ENCODE data around the gene ESRRB.

Gene ESRRB

DNA sequence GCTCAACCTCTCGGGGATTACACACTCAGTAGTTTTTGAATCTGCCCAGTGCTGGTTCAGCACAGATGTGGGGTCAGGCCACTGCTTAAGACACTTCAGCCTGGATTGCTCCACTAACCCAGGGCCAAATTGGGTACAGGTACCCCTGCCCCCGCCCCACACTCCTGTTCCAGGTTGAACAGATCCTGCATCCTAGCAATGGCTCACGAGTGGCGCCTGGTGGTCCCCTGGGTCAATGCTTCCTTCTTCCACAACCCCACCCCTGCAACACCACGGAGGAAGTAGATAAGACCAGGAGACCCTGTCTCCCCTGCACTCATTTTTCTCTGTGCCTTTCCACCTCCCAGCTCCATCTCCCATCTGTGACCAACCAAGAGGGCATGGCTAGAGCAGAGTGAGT, 108.4 kb downstream of the ESRRB start:
- Histone ChIP-seq H4K91ac (ENCODE audit: low read depth, low read length, poor library complexity) (no peak overlapping the region), H2BK5ac (ENCODE audit: low read length) (no peak overlapping the region), H4K8ac (ENCODE audit: low read depth, low read length) (no peak overlapping the region), H3K9me3 (replicated peaks in 1 of 2; ENCODE audit: control insufficient read depth in 2 of 2, insufficient read depth in 1 of 2, low read depth in 1 of 2, low read length in 2 of 2) (peaks cover 0 to 1% of the 10 kb centered on the region in 2 donors), H3K27me3 (ENCODE audit: control insufficient read depth in 3 of 3, insufficient read depth in 3 of 3, low read depth in 1 of 3, low read length in 3 of 3) (no peaks in the 10 kb centered on the region), H2AFZ (ENCODE audit: low read length) (no peak overlapping the region), H3K4me1 (ENCODE audit: control insufficient read depth in 2 of 2, insufficient read depth in 1 of 2, low read depth in 1 of 2, low read length in 2 of 2) (peaks cover 0 to 16% of the 10 kb centered on the region in 2 donors), H3K27ac (replicated peaks; ENCODE audit: low read length) (no peak overlapping the region), H3K23ac (ENCODE audit: low read depth, low read length, poor library complexity) (no peak overlapping the region), H3K79me1 (ENCODE audit: low read depth, low read length) (no peaks in the 10 kb centered on the region), H2BK120ac (ENCODE audit: low read depth, low read length) (peak overlapping the region; percentile 14), H3K4ac (ENCODE audit: low read length) (no peak overlapping the region), H3K9ac (ENCODE audit: low read depth, low read length, poor library complexity) (no peak overlapping the region), H3K14ac (ENCODE audit: low read length) (no peak overlapping the region), H3K18ac (ENCODE audit: low read length) (peak overlapping the region; percentile 79), H2BK12ac (ENCODE audit: low read length) (no peak overlapping the region), H3K4me2 (ENCODE audit: insufficient read depth, low read length, poor library complexity, severe bottlenecking) (no peak overlapping the region), H3K4me3 (ENCODE audit: low read length in 2 of 2) (no peak overlapping the region), H2AK5ac (ENCODE audit: low read depth, low read length) (no peak overlapping the region), H2BK15ac (ENCODE audit: low read length) (peak overlapping the region; percentile 71), H3K36me3 (replicated peaks in 1 of 2; ENCODE audit: control insufficient read depth in 2 of 2, insufficient read depth in 2 of 2, low read length in 2 of 2) (no peaks in the 10 kb centered on the region)
- DNase-seq (ENCODE audit: low spot score): no peak
- no CpG with 5 or more reads among the region's 5 CpGs for WGBS, 2 donors (ENCODE audit: extremely low coverage in 2 of 2, insufficient read length in 2 of 2, insufficient replicate concordance in 1 of 2)

GRCh38 chr14:76486251-76486743, 110.4 kb downstream of the ESRRB start:
- Histone ChIP-seq H2BK5ac (ENCODE audit: low read length) (no peak overlapping the region), H3K36me3 (replicated peaks in 1 of 2; ENCODE audit: control insufficient read depth in 2 of 2, insufficient read depth in 2 of 2, low read length in 2 of 2) (no peaks in the 10 kb centered on the region), H3K4me3 (ENCODE audit: low read length in 2 of 2) (no peak overlapping the region), H2BK12ac (ENCODE audit: low read length) (no peak overlapping the region), H3K27me3 (ENCODE audit: control insufficient read depth in 3 of 3, insufficient read depth in 3 of 3, low read depth in 1 of 3, low read length in 3 of 3) (no peaks in the 10 kb centered on the region), H2AK5ac (ENCODE audit: low read depth, low read length) (no peak overlapping the region), H3K23ac (ENCODE audit: low read depth, low read length, poor library complexity) (no peak overlapping the region), H3K4ac (ENCODE audit: low read length) (no peak overlapping the region), H4K91ac (ENCODE audit: low read depth, low read length, poor library complexity) (no peak overlapping the region), H2AFZ (ENCODE audit: low read length) (no peak overlapping the region), H3K18ac (ENCODE audit: low read length) (no peak overlapping the region), H3K27ac (replicated peaks; ENCODE audit: low read length) (no peak overlapping the region), H3K4me2 (ENCODE audit: insufficient read depth, low read length, poor library complexity, severe bottlenecking) (no peak overlapping the region), H2BK15ac (ENCODE audit: low read length) (no peak overlapping the region), H4K8ac (ENCODE audit: low read depth, low read length) (no peak overlapping the region), H2BK120ac (ENCODE audit: low read depth, low read length) (no peak overlapping the region), H3K9ac (ENCODE audit: low read depth, low read length, poor library complexity) (no peak overlapping the region), H3K14ac (ENCODE audit: low read length) (no peak overlapping the region), H3K79me1 (ENCODE audit: low read depth, low read length) (no peaks in the 10 kb centered on the region), H3K4me1 (ENCODE audit: control insufficient read depth in 2 of 2, insufficient read depth in 1 of 2, low read depth in 1 of 2, low read length in 2 of 2) (peaks cover 0 to 17% of the 10 kb centered on the region in 2 donors), H3K9me3 (replicated peaks in 1 of 2; ENCODE audit: control insufficient read depth in 2 of 2, insufficient read depth in 1 of 2, low read depth in 1 of 2, low read length in 2 of 2) (peaks cover 0 to 1% of the 10 kb centered on the region in 2 donors)
- no CpG with 5 or more reads among the region's 7 CpGs for WGBS, 2 donors (ENCODE audit: extremely low coverage in 2 of 2, insufficient read length in 2 of 2, insufficient replicate concordance in 1 of 2)
- DNase-seq (ENCODE audit: low spot score): no peak

DNA sequence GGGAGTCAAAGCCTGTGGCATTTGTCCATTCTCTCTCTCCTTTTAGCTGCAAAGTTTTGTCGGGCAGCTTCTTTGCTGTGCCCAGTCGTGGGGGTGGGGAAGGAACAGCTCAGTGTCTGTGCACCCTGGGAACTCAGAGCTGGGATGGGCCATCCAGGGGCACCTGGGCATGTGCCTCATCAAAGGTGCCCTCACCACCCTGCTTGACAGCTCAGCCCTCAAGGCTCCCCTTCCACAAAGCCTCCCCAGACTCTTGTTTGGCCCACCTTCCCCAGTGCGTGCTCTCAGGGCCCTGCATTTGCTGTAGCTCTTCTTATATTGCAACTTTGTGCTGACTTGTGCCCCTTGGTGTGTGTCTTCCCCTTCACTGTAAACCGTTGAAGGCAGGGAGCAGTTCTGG, 112.6 kb downstream of the ESRRB start:
- H3K9me3 ChIP-seq (replicated peaks in 1 of 2; ENCODE audit: control insufficient read depth in 2 of 2, insufficient read depth in 1 of 2, low read depth in 1 of 2, low read length in 2 of 2): no peaks in the 10 kb centered on the region
- no peak overlapping the region for H3K27ac ChIP-seq (replicated peaks; ENCODE audit: low read length)
- H3K4me3 ChIP-seq (ENCODE audit: low read length in 2 of 2): no peak overlapping the region
- peak overlapping the region; percentile 68 for H2AK5ac ChIP-seq (ENCODE audit: low read depth, low read length)
- no peaks in the 10 kb centered on the region for H3K79me1 ChIP-seq (ENCODE audit: low read depth, low read length)
- H3K4ac ChIP-seq (ENCODE audit: low read length): no peak overlapping the region
- H2BK15ac ChIP-seq (ENCODE audit: low read length): peak overlapping the region; percentile 68
- H3K14ac ChIP-seq (ENCODE audit: low read length): peak overlapping the region; percentile 50
- H2BK5ac ChIP-seq (ENCODE audit: low read length): no peak overlapping the region
- H2AFZ ChIP-seq (ENCODE audit: low read length): no peak overlapping the region
- no peak overlapping the region for H2BK120ac ChIP-seq (ENCODE audit: low read depth, low read length)
- no peak overlapping the region for H3K4me2 ChIP-seq (ENCODE audit: insufficient read depth, low read length, poor library complexity, severe bottlenecking)
- H3K36me3 ChIP-seq (replicated peaks in 1 of 2; ENCODE audit: control insufficient read depth in 2 of 2, insufficient read depth in 2 of 2, low read length in 2 of 2): no peaks in the 10 kb centered on the region
- H2BK12ac ChIP-seq (ENCODE audit: low read length): no peak overlapping the region
- peak overlapping the region; percentile 67 for H3K23ac ChIP-seq (ENCODE audit: low read depth, low read length, poor library complexity)
- H3K4me1 ChIP-seq (ENCODE audit: control insufficient read depth in 2 of 2, insufficient read depth in 1 of 2, low read depth in 1 of 2, low read length in 2 of 2): peaks cover 0 to 15% of the 10 kb centered on the region in 2 donors
- H4K8ac ChIP-seq (ENCODE audit: low read depth, low read length): no peak overlapping the region
- H3K9ac ChIP-seq (ENCODE audit: low read depth, low read length, poor library complexity): no peak overlapping the region
- no peak overlapping the region for H4K91ac ChIP-seq (ENCODE audit: low read depth, low read length, poor library complexity)
- no peaks in the 10 kb centered on the region for H3K27me3 ChIP-seq (ENCODE audit: control insufficient read depth in 3 of 3, insufficient read depth in 3 of 3, low read depth in 1 of 3, low read length in 3 of 3)
- peak overlapping the region; percentile 80 for H3K18ac ChIP-seq (ENCODE audit: low read length)
- DNase-seq (ENCODE audit: low spot score): no peak
- no CpG with 5 or more reads among the region's 4 CpGs for WGBS, 2 donors (ENCODE audit: extremely low coverage in 2 of 2, insufficient read length in 2 of 2, insufficient replicate concordance in 1 of 2)

GRCh38 chr14:76489667-76490066, 113.7 kb downstream of the ESRRB start:
- no peak overlapping the region for H3K23ac ChIP-seq (ENCODE audit: low read depth, low read length, poor library complexity)
- no peak overlapping the region for H4K8ac ChIP-seq (ENCODE audit: low read depth, low read length)
- DNase-seq (ENCODE audit: low spot score): no peak
- H3K27me3 ChIP-seq (ENCODE audit: control insufficient read depth in 3 of 3, insufficient read depth in 3 of 3, low read depth in 1 of 3, low read length in 3 of 3): no peaks in the 10 kb centered on the region
- H3K9ac ChIP-seq (ENCODE audit: low read depth, low read length, poor library complexity): no peak overlapping the region
- no peak overlapping the region for H3K18ac ChIP-seq (ENCODE audit: low read length)
- peaks cover 0 to 15% of the 10 kb centered on the region in 2 donors for H3K4me1 ChIP-seq (ENCODE audit: control insufficient read depth in 2 of 2, insufficient read depth in 1 of 2, low read depth in 1 of 2, low read length in 2 of 2)
- H3K27ac ChIP-seq (replicated peaks; ENCODE audit: low read length): no peak overlapping the region
- H3K4ac ChIP-seq (ENCODE audit: low read length): no peak overlapping the region
- H2AFZ ChIP-seq (ENCODE audit: low read length): no peak overlapping the region
- no peak overlapping the region for H2BK120ac ChIP-seq (ENCODE audit: low read depth, low read length)
- no peak overlapping the region for H2BK15ac ChIP-seq (ENCODE audit: low read length)
- H3K36me3 ChIP-seq (replicated peaks in 1 of 2; ENCODE audit: control insufficient read depth in 2 of 2, insufficient read depth in 2 of 2, low read length in 2 of 2): no peaks in the 10 kb centered on the region
- no peak overlapping the region for H2BK12ac ChIP-seq (ENCODE audit: low read length)
- no CpG with 5 or more reads among the region's 3 CpGs for WGBS, 2 donors (ENCODE audit: extremely low coverage in 2 of 2, insufficient read length in 2 of 2, insufficient replicate concordance in 1 of 2)
- no peak overlapping the region for H4K91ac ChIP-seq (ENCODE audit: low read depth, low read length, poor library complexity)
- H3K4me3 ChIP-seq (ENCODE audit: low read length in 2 of 2): no peak overlapping the region
- H3K79me1 ChIP-seq (ENCODE audit: low read depth, low read length): no peaks in the 10 kb centered on the region
- H3K14ac ChIP-seq (ENCODE audit: low read length): no peak overlapping the region
- H2BK5ac ChIP-seq (ENCODE audit: low read length): no peak overlapping the region
- H2AK5ac ChIP-seq (ENCODE audit: low read depth, low read length): no peak overlapping the region
- H3K9me3 ChIP-seq (replicated peaks in 1 of 2; ENCODE audit: control insufficient read depth in 2 of 2, insufficient read depth in 1 of 2, low read depth in 1 of 2, low read length in 2 of 2): no peaks in the 10 kb centered on the region
- no peak overlapping the region for H3K4me2 ChIP-seq (ENCODE audit: insufficient read depth, low read length, poor library complexity, severe bottlenecking)
